Activated CD4-positive, alpha-beta T cell treated with anti-CD3 and anti-CD28 coated beads, Interleukin-2, Interleukin-4, amounts not matched to agents 100 ng/mL and 50 ng/mL, durations not matched to agents 16 hours and 8 hours (primary cell): Measurements from ENCODE around the gene CHMP6.

ENCODE experiments used
- DNase-seq: peaks from one replicate; pipeline ENCODE4 v3.0.0-alpha.2; 2020; ENCODE audit warnings: low spot score

The CHMP6 gene

GRCh38 chr17:80956321-80957190 lies 35.1 kb upstream of the CHMP6 start:
- no peak for DNase-seq

- DNase-seq: no peak
These were observed 34.1 kb upstream of the CHMP6 start for GRCh38 chr17:80957461-80957941.

GRCh38 chr17:80959330-80960036 lies 32.2 kb upstream of the CHMP6 start:
- DNase-seq: no peak

GRCh38 chr17:80960037-80960796 lies 31.4 kb upstream of the CHMP6 start:
- DNase-seq: no peak

GRCh38 chr17:80960797-80961452 lies 30.7 kb upstream of the CHMP6 start:
- no peak for DNase-seq

GRCh38 chr17:80961541-80962330 lies 29.9 kb upstream of the CHMP6 start:
- DNase-seq: no peak

- DNase-seq: no peak
These were observed 29.0 kb upstream of the CHMP6 start for GRCh38 chr17:80962356-80963329.

GRCh38 chr17:80963812-80964543 lies 27.7 kb upstream of the CHMP6 start:
- DNase-seq: no peak

- DNase-seq: no peak
These were observed 27.1 kb upstream of the CHMP6 start for GRCh38 chr17:80964544-80964856.

- no peak for DNase-seq
These were observed 26.6 kb upstream of the CHMP6 start for GRCh38 chr17:80964859-80965580.

- DNase-seq: no peak
These were observed 26.0 kb upstream of the CHMP6 start for GRCh38 chr17:80965606-80966005.

GRCh38 chr17:80967404-80967872 lies 24.2 kb upstream of the CHMP6 start:
- no peak for DNase-seq

GRCh38 chr17:80968602-80969029 lies 23.0 kb upstream of the CHMP6 start:
- no peak for DNase-seq

- DNase-seq: no peak
These were observed 22.5 kb upstream of the CHMP6 start for GRCh38 chr17:80969030-80969673.

GRCh38 chr17:80969674-80970043 lies 22.0 kb upstream of the CHMP6 start:
- DNase-seq: no peak

- DNase-seq: no peak
These were observed 21.4 kb upstream of the CHMP6 start for GRCh38 chr17:80970044-80970761.
